GM19372 (cell line): ENCODE measurements around the gene MCOLN1.

Experiments used
- ATAC-seq: cut with Tn5 transposase; IDR thresholded peaks from one replicate; pipeline ENCODE4 v1.9.1; 2021; ENCODE audit warnings: mild to moderate bottlenecking, low read depth, moderate library complexity; ENCODE audit not compliant: unreplicated experiment

The MCOLN1 gene

GRCh38 chr19:7540761-7541474 is 18.5 kb downstream of the MCOLN1 start:
- no peak for ATAC-seq

GRCh38 chr19:7541475-7541824 is 19.0 kb downstream of the MCOLN1 start:
- no peak for ATAC-seq

- ATAC-seq, result no peak
Observed at GRCh38 chr19:7541828-7542443, 19.5 kb downstream of the MCOLN1 start.

GRCh38 chr19:7542556-7543348 is 20.3 kb downstream of the MCOLN1 start:
- no peak for ATAC-seq

GRCh38 chr19:7544626-7545025 is 22.2 kb downstream of the MCOLN1 start:
- ATAC-seq, result no peak

GRCh38 chr19:7545300-7545699 is 22.9 kb downstream of the MCOLN1 start:
- ATAC-seq, result no peak

- no peak for ATAC-seq
Observed at GRCh38 chr19:7545904-7546303, 23.5 kb downstream of the MCOLN1 start.

- ATAC-seq, result no peak
Observed at GRCh38 chr19:7547159-7547558, 24.7 kb downstream of the MCOLN1 start.

GRCh38 chr19:7549429-7550148 is 27.2 kb downstream of the MCOLN1 start:
- no peak for ATAC-seq

GRCh38 chr19:7550169-7550770 is 27.8 kb downstream of the MCOLN1 start:
- ATAC-seq, result no peak

- ATAC-seq, result no peak
Observed at GRCh38 chr19:7550987-7551761, 28.8 kb downstream of the MCOLN1 start.

- no peak for ATAC-seq
Observed at GRCh38 chr19:7552781-7553180, 30.4 kb downstream of the MCOLN1 start.

GRCh38 chr19:7554565-7554964 is 32.1 kb downstream of the MCOLN1 start:
- no peak for ATAC-seq

GRCh38 chr19:7554990-7555864 is 32.8 kb downstream of the MCOLN1 start:
- ATAC-seq, result no peak

GRCh38 chr19:7556696-7557315 is 34.4 kb downstream of the MCOLN1 start:
- ATAC-seq, result no peak

GRCh38 chr19:7558667-7559066 is 36.2 kb downstream of the MCOLN1 start:
- no peak for ATAC-seq

- ATAC-seq, result no peak
Observed at GRCh38 chr19:7559102-7559501, 36.7 kb downstream of the MCOLN1 start.

- no peak for ATAC-seq
Observed at GRCh38 chr19:7560255-7560654, 37.8 kb downstream of the MCOLN1 start.
